ENCODE results near the gene SOX10. TPM values are rescaled to one million over a fixed set of nuclear protein-coding genes. Genes with fewer than 3 reads are reported as not detected.

The SOX10 gene
- total RNA-seq, 1 donor from 2014 or later, result 23.0 TPM

- H3K27me3 ChIP-seq, result no peaks in the 10 kb centered on the region
- no peaks in the 10 kb centered on the region for H3K4me1 ChIP-seq
- no peak for DNase-seq (ENCODE audit: low spot score in 2 of 2)
- no peak overlapping the region for H3K4me3 ChIP-seq
- H3K27ac ChIP-seq, result no peak overlapping the region
- intact Hi-C loops (cut with DNase I), result no loop called here
- no peaks in the 10 kb centered on the region for H3K36me3 ChIP-seq
- H3K9me3 ChIP-seq, result no peaks in the 10 kb centered on the region
- TF ChIP-seq CTCF (IDR thresholded peaks at IDR 0.05), result no peak
These were observed 24.8 kb upstream of the SOX10 start for GRCh38 chr22:38009000-38009806.

- no peaks in the 10 kb centered on the region for H3K36me3 ChIP-seq
- no peak for TF ChIP-seq CTCF (IDR thresholded peaks at IDR 0.05)
- H3K9me3 ChIP-seq, result no peaks in the 10 kb centered on the region
- no peaks in the 10 kb centered on the region for H3K4me1 ChIP-seq
- H3K27ac ChIP-seq, result no peak overlapping the region
- no peak overlapping the region for H3K4me3 ChIP-seq
- no peaks in the 10 kb centered on the region for H3K27me3 ChIP-seq
- DNase-seq (ENCODE audit: low spot score in 2 of 2), result no peak
- intact Hi-C loops (cut with DNase I), result no loop called here
These were observed 23.1 kb upstream of the SOX10 start for GRCh38 chr22:38007330-38007902.

- no peaks in the 10 kb centered on the region for H3K4me1 ChIP-seq
- no peak overlapping the region for H3K4me3 ChIP-seq
- intact Hi-C loops (cut with DNase I), result no loop called here
- TF ChIP-seq CTCF (IDR thresholded peaks at IDR 0.05), result no peak
- no peaks in the 10 kb centered on the region for H3K36me3 ChIP-seq
- no peak for DNase-seq (ENCODE audit: low spot score in 2 of 2)
- no peaks in the 10 kb centered on the region for H3K27me3 ChIP-seq
- no peak overlapping the region for H3K27ac ChIP-seq
- H3K9me3 ChIP-seq, result no peaks in the 10 kb centered on the region
These were observed 22.6 kb upstream of the SOX10 start for GRCh38 chr22:38006906-38007305.

- no peak overlapping the region for H3K4me3 ChIP-seq
- intact Hi-C loops (cut with DNase I), result no loop called here
- H3K27me3 ChIP-seq, result no peaks in the 10 kb centered on the region
- H3K36me3 ChIP-seq, result no peaks in the 10 kb centered on the region
- no peaks in the 10 kb centered on the region for H3K4me1 ChIP-seq
- no peak for TF ChIP-seq CTCF (IDR thresholded peaks at IDR 0.05)
- DNase-seq (ENCODE audit: low spot score in 2 of 2), result no peak
- H3K27ac ChIP-seq, result no peak overlapping the region
- H3K9me3 ChIP-seq, result no peaks in the 10 kb centered on the region
These were observed 21.6 kb upstream of the SOX10 start for GRCh38 chr22:38005943-38006342.

- no peak overlapping the region for H3K27ac ChIP-seq
- H3K9me3 ChIP-seq, result no peaks in the 10 kb centered on the region
- H3K4me3 ChIP-seq, result no peak overlapping the region
- TF ChIP-seq CTCF (IDR thresholded peaks at IDR 0.05), result no peak
- intact Hi-C loops (cut with DNase I), result no loop called here
- no peaks in the 10 kb centered on the region for H3K36me3 ChIP-seq
- H3K4me1 ChIP-seq, result no peaks in the 10 kb centered on the region
- no peaks in the 10 kb centered on the region for H3K27me3 ChIP-seq
- peak in 1 of 2 donors; percentile 14 for DNase-seq (ENCODE audit: low spot score in 2 of 2)
These were observed 15.4 kb upstream of the SOX10 start for GRCh38 chr22:37999640-38000272.
